Measurements from ENCODE around the gene UBAP1.
"Not testable (repeated sequence)": the region's sequence is repeated elsewhere in the genome, so short reads cannot be mapped to it uniquely, and the experiment has no call there.

The UBAP1 gene

GRCh38 chr9:34262971-34263370, 84.1 kb downstream of the UBAP1 start:
- DNase-seq (ENCODE audit: low spot score): no peak

GRCh38 chr9:34267660-34268059, 88.8 kb downstream of the UBAP1 start:
- no peak for DNase-seq (ENCODE audit: low spot score)

- DNase-seq (ENCODE audit: low spot score): no peak
Observed at GRCh38 chr9:34271265-34272006, 92.6 kb downstream of the UBAP1 start.

GRCh38 chr9:34272101-34272541, 93.3 kb downstream of the UBAP1 start:
- no peak for DNase-seq (ENCODE audit: low spot score)

- not testable (repeated sequence) for DNase-seq (ENCODE audit: low spot score)
Observed at GRCh38 chr9:34273588-34273987, 94.7 kb downstream of the UBAP1 start.

GRCh38 chr9:34275811-34276210, 97.0 kb downstream of the UBAP1 start:
- DNase-seq (ENCODE audit: low spot score): no peak

- DNase-seq (ENCODE audit: low spot score): no peak
Observed at GRCh38 chr9:34276772-34277171, 97.9 kb downstream of the UBAP1 start.

- DNase-seq (ENCODE audit: low spot score): peak; percentile 14
Observed at GRCh38 chr9:34279411-34279810, 100.6 kb downstream of the UBAP1 start.

- DNase-seq (ENCODE audit: low spot score): no peak
Observed at GRCh38 chr9:34282096-34282495, 103.3 kb downstream of the UBAP1 start.

GRCh38 chr9:34289159-34289558, 110.3 kb downstream of the UBAP1 start:
- DNase-seq (ENCODE audit: low spot score): no peak

GRCh38 chr9:34291023-34291422, 112.2 kb downstream of the UBAP1 start:
- DNase-seq (ENCODE audit: low spot score): no peak

- no peak for DNase-seq (ENCODE audit: low spot score)
Observed at GRCh38 chr9:34291423-34291822, 112.6 kb downstream of the UBAP1 start.

GRCh38 chr9:34292552-34292951, 113.7 kb downstream of the UBAP1 start:
- DNase-seq (ENCODE audit: low spot score): no peak

- not testable (repeated sequence) for DNase-seq (ENCODE audit: low spot score)
Observed at GRCh38 chr9:34301064-34301463, 122.2 kb downstream of the UBAP1 start.
